Liver (tissue), 9 donors: ENCODE data around the gene SCYL3. TPM values are rescaled to one million over a fixed set of nuclear protein-coding genes. Genes with fewer than 3 reads are reported as not detected.

Experiments used
- DNase-seq: peaks from one replicate; pipeline ENCODE4 v3.0.0-alpha.2; 2017; ENCODE audit warnings: low spot score
- H3K27ac ChIP-seq, 2 donors: one replicate each; pipeline ENCODE4 v1.7.0; 2013; ENCODE audit warnings: inconsistent platforms in 2 of 2, low read length in 2 of 2, control low read depth in 1 of 2, low read depth in 1 of 2, mild to moderate bottlenecking in 1 of 2
- H3K27me3 ChIP-seq, 4 donors: one replicate each; pipeline versions ENCODE4 v1.6.1 to v1.7.0; 2013; ENCODE audit warnings: low read length in 3 of 4, inconsistent platforms in 1 of 4, mild to moderate bottlenecking in 1 of 4, moderate library complexity in 1 of 4; ENCODE audit not compliant: control insufficient read depth in 4 of 4, insufficient read depth in 4 of 4
- H3K36me3 ChIP-seq, 4 donors: one replicate each; pipeline versions ENCODE4 v1.6.1 to v1.7.0; 2013; ENCODE audit warnings: low read length in 3 of 4, mild to moderate bottlenecking in 3 of 4, low read depth in 1 of 4, moderate library complexity in 1 of 4; ENCODE audit not compliant: control insufficient read depth in 4 of 4, insufficient read depth in 3 of 4
- H3K4me1 ChIP-seq, 4 donors: one replicate each; pipeline versions ENCODE4 v1.6.1 to v1.7.0; 2013; ENCODE audit warnings: low read length in 3 of 4, mild to moderate bottlenecking in 3 of 4, moderate library complexity in 1 of 4; ENCODE audit not compliant: control insufficient read depth in 4 of 4, insufficient read depth in 4 of 4
- H3K4me3 ChIP-seq, 3 donors: one replicate each; pipeline versions ENCODE4 v1.6.1 to v1.7.0; 2013; ENCODE audit warnings: low read length in 3 of 3, control low read depth in 1 of 3, low read depth in 1 of 3, mild to moderate bottlenecking in 1 of 3
- H3K9ac ChIP-seq, 2 donors: one replicate each; pipeline ENCODE4 v1.7.0; 2013; ENCODE audit warnings: low read length in 2 of 2, mild to moderate bottlenecking in 2 of 2, moderate library complexity in 2 of 2, control low read depth in 1 of 2, low read depth in 1 of 2
- H3K9me3 ChIP-seq, 4 donors: one replicate each; pipeline versions ENCODE4 v1.6.1 to v1.7.0; 2013; ENCODE audit warnings: low read length in 3 of 4; ENCODE audit not compliant: control insufficient read depth in 4 of 4
- ATF3 ChIP-seq: IDR thresholded peaks from 2 replicates; pipeline ENCODE4 v1.6.1; 2016; ENCODE audit warnings: antibody characterized with exemption
- CTCF ChIP-seq: fragments of 150-350 bp; IDR thresholded peaks from 2 replicates; pipeline ENCODE4 v1.5.1; 2017; ENCODE audit warnings: improper control_type of control experiment, low read depth, low read length; ENCODE audit not compliant: missing input control
- EGR1 ChIP-seq, 2 donors: IDR thresholded peaks; 2 replicates each; pipeline ENCODE4 v1.6.1; 2016 to 2018; ENCODE audit warnings: antibody characterized with exemption in 2 of 2, low read depth in 2 of 2
- FOXA1 ChIP-seq: IDR thresholded peaks from 2 replicates; pipeline ENCODE4 v1.6.1; 2016; ENCODE audit warnings: antibody characterized with exemption
- FOXA2 ChIP-seq: IDR thresholded peaks from 2 replicates; pipeline ENCODE4 v1.6.1; 2016; ENCODE audit warnings: antibody characterized with exemption
- GABPA ChIP-seq, 2 donors: IDR thresholded peaks in 1 of 2; conservative IDR thresholded peaks in 1 of 2; 2 replicates each; pipeline ENCODE4 v1.6.1; 2016; ENCODE audit warnings: antibody characterized with exemption in 2 of 2, mild to moderate bottlenecking in 1 of 2, moderate library complexity in 1 of 2
- HNF4A ChIP-seq, 2 donors: conservative IDR thresholded peaks; 2 replicates each; pipeline ENCODE4 v1.6.1; 2016; ENCODE audit warnings: antibody characterized with exemption in 2 of 2, mild to moderate bottlenecking in 2 of 2
- HNF4G ChIP-seq: IDR thresholded peaks from 2 replicates; pipeline ENCODE4 v1.6.1; 2016; ENCODE audit warnings: antibody characterized with exemption
- JUND ChIP-seq, 2 donors: IDR thresholded peaks; 2 replicates each; pipeline ENCODE4 v1.6.1; 2016; ENCODE audit warnings: antibody characterized with exemption in 2 of 2
- MAX ChIP-seq: IDR thresholded peaks from 2 replicates; pipeline ENCODE4 v1.6.1; 2016; ENCODE audit warnings: antibody characterized with exemption
- NR2F2 ChIP-seq: IDR thresholded peaks from 2 replicates; pipeline ENCODE4 v1.6.1; 2016; ENCODE audit warnings: antibody characterized with exemption
- RAD21 ChIP-seq, 2 donors: IDR thresholded peaks; 2 replicates each; pipeline ENCODE4 v1.6.1; 2016; ENCODE audit warnings: antibody characterized with exemption in 2 of 2, mild to moderate bottlenecking in 2 of 2
- REST ChIP-seq: IDR thresholded peaks from 2 replicates; pipeline ENCODE4 v1.6.1; 2016; ENCODE audit warnings: antibody characterized with exemption, mild to moderate bottlenecking
- RXRA ChIP-seq, 2 donors: IDR thresholded peaks; 2 replicates each; pipeline ENCODE4 v1.6.1; 2017 to 2018; ENCODE audit warnings: antibody characterized with exemption in 2 of 2, mild to moderate bottlenecking in 1 of 2
- SP1 ChIP-seq: IDR thresholded peaks from 2 replicates; pipeline ENCODE4 v1.6.1; 2018; ENCODE audit warnings: antibody characterized with exemption, mild to moderate bottlenecking
- TAF1 ChIP-seq: conservative IDR thresholded peaks from 2 replicates; pipeline ENCODE4 v1.6.1; 2016; ENCODE audit warnings: antibody characterized with exemption, mild to moderate bottlenecking
- YY1 ChIP-seq: IDR thresholded peaks from 2 replicates; pipeline ENCODE4 v1.6.1; 2016; ENCODE audit warnings: antibody characterized with exemption, mild to moderate bottlenecking
- ZBTB33 ChIP-seq: IDR thresholded peaks from 2 replicates; pipeline ENCODE4 v1.6.1; 2016; ENCODE audit warnings: antibody characterized with exemption
- WGBS: extraction: QIAGEN DNeasy Blood & Tissue Kit; methylation state at CpG from one replicate; pipeline ENCODE4 v1.1.7; 2013; 5-methylcytosine and 5-hydroxymethylcytosine counted together
- polyA plus RNA-seq, 2 donors: library from polyadenylated mRNA; stranded (reverse) in 1 of 2; unstranded in 1 of 2; fragments of 200-250 nt in 1 of 2; fragments of >200 nt in 1 of 2; fragmentation: Nextera tagmentation in 1 of 2; extraction: Ambion mirVana in 1 of 2; gene quantifications; one replicate each; pipeline versions ENCODE4 v1.2.1 to v1.2.3, GENCODE V29; 2013 to 2015
- total RNA-seq, 2 donors: library from RNA; depleted of rRNA; stranded (reverse); fragments of >200 nt; gene quantifications; one replicate each; pipeline ENCODE4 v1.2.3, GENCODE V29; 2014
- donor health status: healthy.
- donor health status: healthy.
- donor health status: healthy.
- donor health status: healthy.
- donor health status: healthy.

Gene SCYL3
- total and polyA plus RNA-seq, 4 donors = 4.0 to 12.2 (median 6.1) TPM

- Histone ChIP-seq H3K9ac (no peak overlapping the region), H3K4me1 (peaks cover 3 to 15% (median 8%) of the 10 kb centered on the region in 4 donors), H3K27ac (no peak overlapping the region), H3K9me3 (no peaks in the 10 kb centered on the region), H3K4me3 (no peak overlapping the region), H3K36me3 (peaks cover 3 to 22% (median 9%) of the 10 kb centered on the region in 4 donors), H3K27me3 (no peaks in the 10 kb centered on the region)
- TF ChIP-seq JUND (IDR thresholded peaks at IDR 0.05) = no peak
- TF ChIP-seq EGR1 (IDR thresholded peaks at IDR 0.05; ENCODE audit: low read depth in 2 of 2) = no peak
- no peak for TF ChIP-seq YY1
- no peak for TF ChIP-seq HNF4A (conservative IDR thresholded peaks at IDR 0.05)
- no peak for TF ChIP-seq ATF3
- no peak for TF ChIP-seq RXRA (IDR thresholded peaks at IDR 0.05)
- no peak for TF ChIP-seq TAF1
- no peak for TF ChIP-seq NR2F2
- no peak for TF ChIP-seq GABPA (IDR thresholded peaks at IDR 0.05 in 1 of 2, conservative IDR thresholded peaks at IDR 0.05 in 1 of 2)
- no peak for TF ChIP-seq FOXA1
- TF ChIP-seq RAD21 (IDR thresholded peaks at IDR 0.05) = no peak
- WGBS = 94% methylated on average over 20 of the region's 20 CpGs
- no peak for DNase-seq
These were observed 11.6 kb downstream of the SCYL3 start for GRCh38 chr1:169882039-169882511.

GRCh38 chr1:169879034-169879840 lies 14.5 kb downstream of the SCYL3 start:
- no peak overlapping the region for H3K27ac ChIP-seq
- 91% methylated on average over 4 of the region's 4 CpGs for WGBS
- no peak for DNase-seq
- no peak overlapping the region for H3K4me3 ChIP-seq
- H3K9ac ChIP-seq = no peak overlapping the region
- H3K36me3 ChIP-seq = peaks cover 4 to 31% (median 17%) of the 10 kb centered on the region in 4 donors
- peaks cover 3 to 15% (median 8%) of the 10 kb centered on the region in 4 donors for H3K4me1 ChIP-seq
- no peaks in the 10 kb centered on the region for H3K9me3 ChIP-seq
- no peaks in the 10 kb centered on the region for H3K27me3 ChIP-seq
- TF ChIP-seq NR2F2 (no peak), FOXA1 (no peak), RXRA (IDR thresholded peaks at IDR 0.05) (no peak), CTCF (no peak), YY1 (no peak), JUND (IDR thresholded peaks at IDR 0.05) (no peak), HNF4A (conservative IDR thresholded peaks at IDR 0.05) (no peak), ZBTB33 (no peak), RAD21 (IDR thresholded peaks at IDR 0.05) (no peak), ATF3 (no peak), TAF1 (no peak), SP1 (no peak), HNF4G (no peak), EGR1 (IDR thresholded peaks at IDR 0.05; ENCODE audit: low read depth in 2 of 2) (no peak), FOXA2 (no peak), GABPA (IDR thresholded peaks at IDR 0.05 in 1 of 2, conservative IDR thresholded peaks at IDR 0.05 in 1 of 2) (no peak), MAX (no peak), REST (no peak)
